GM23338 (cell line): ENCODE data around the gene VMP1. TPM values are rescaled to one million over a fixed set of nuclear protein-coding genes. Genes with fewer than 3 reads are reported as not detected.

Experiments
- ATAC-seq: fragments of 200-7000 bp; cut with Tn5 transposase; 3 replicates; pipeline ENCODE4 v1.9.1; 2020
- DNase-seq: peaks from one replicate; pipeline ENCODE4 v3.0.0-alpha.2; 2015; ENCODE audit warnings: low spot score
- H2AFZ ChIP-seq: fragments of 200-600 bp; sonication (generic); 2 replicates; pipeline ENCODE4 v1.8.0; 2016; ENCODE audit warnings: antibody characterized with exemption, mild to moderate bottlenecking, moderate library complexity
- H3F3A ChIP-seq: fragments of 200-600 bp; sonication (generic); replicated peaks from 2 replicates; pipeline ENCODE4 v1.8.0; 2017; ENCODE audit warnings: antibody characterized with exemption, mixed run types, low read depth
- H3K27ac ChIP-seq: fragments of 200-600 bp; sonication (generic); 2 replicates; pipeline ENCODE4 v1.6.1; 2016; ENCODE audit warnings: low read depth
- H3K27me3 ChIP-seq: fragments of 200-600 bp; sonication (generic); 2 replicates; pipeline ENCODE4 v1.8.0; 2016; ENCODE audit warnings: mild to moderate bottlenecking, mixed run types, moderate library complexity; ENCODE audit not compliant: insufficient read depth
- H3K36me3 ChIP-seq: fragments of 200-600 bp; sonication (generic); 2 replicates; pipeline ENCODE4 v1.8.0; 2016; ENCODE audit warnings: mild to moderate bottlenecking; ENCODE audit not compliant: insufficient read depth
- H3K4me1 ChIP-seq: fragments of 200-600 bp; sonication (generic); 2 replicates; pipeline ENCODE4 v1.8.0; 2016; ENCODE audit warnings: mild to moderate bottlenecking, moderate library complexity; ENCODE audit not compliant: insufficient read depth
- H3K4me2 ChIP-seq: fragments of 200-600 bp; sonication (generic); 2 replicates; pipeline ENCODE4 v1.7.1; 2017; ENCODE audit warnings: mixed run types
- H3K4me3 ChIP-seq: fragments of 200-600 bp; sonication (generic); 2 replicates; pipeline ENCODE4 v1.6.1; 2016; ENCODE audit warnings: mixed run types
- H3K79me2 ChIP-seq: fragments of 200-600 bp; sonication (generic); replicated peaks from 2 replicates; pipeline ENCODE4 v1.8.0; 2017; ENCODE audit warnings: mild to moderate bottlenecking; ENCODE audit not compliant: insufficient read depth
- H3K9me2 ChIP-seq: fragments of 200-600 bp; sonication (generic); 2 replicates; pipeline ENCODE4 v1.8.0; 2017; ENCODE audit not compliant: insufficient read depth
- H4K20me1 ChIP-seq: fragments of 200-600 bp; sonication (generic); replicated peaks from 2 replicates; pipeline ENCODE4 v1.8.0; 2017; ENCODE audit warnings: mild to moderate bottlenecking; ENCODE audit not compliant: insufficient read depth
- H3K27ac Mint-ChIP-seq: 2 replicates; pipeline ENCODE4 v1.8.0; 2020; ENCODE audit warnings: inconsistent platforms, mild to moderate bottlenecking, moderate library complexity, mixed read lengths
- H3K27me3 Mint-ChIP-seq: 3 replicates; pipeline ENCODE4 v1.8.0; 2022; ENCODE audit warnings: low read depth, mild to moderate bottlenecking, moderate library complexity, mixed read lengths, inconsistent platforms; ENCODE audit not compliant: insufficient read depth, poor library complexity
- H3K36me3 Mint-ChIP-seq: 3 replicates; pipeline ENCODE4 v1.8.0; 2021; ENCODE audit warnings: low read depth, mild to moderate bottlenecking, inconsistent platforms, moderate library complexity, mixed read lengths
- H3K4me1 Mint-ChIP-seq: 3 replicates; pipeline ENCODE4 v1.8.0; 2020; ENCODE audit warnings: mild to moderate bottlenecking, inconsistent platforms, mixed read lengths
- H3K4me3 Mint-ChIP-seq: 3 replicates; pipeline ENCODE4 v1.8.0; 2021; ENCODE audit warnings: moderate library complexity, mild to moderate bottlenecking, inconsistent platforms, mixed read lengths
- H3K9me3 Mint-ChIP-seq: 3 replicates; pipeline ENCODE4 v1.8.0; 2020; ENCODE audit warnings: moderate library complexity, mild to moderate bottlenecking, inconsistent platforms, mixed read lengths
- EZH2 ChIP-seq: fragments of 200-600 bp; sonication (generic); IDR thresholded peaks from one replicate; pipeline ENCODE4 v1.8.0; 2017; ENCODE audit warnings: antibody characterized with exemption, mild to moderate bottlenecking, low read depth; ENCODE audit not compliant: unreplicated experiment
- STAT1 ChIP-seq: IDR thresholded peaks from one replicate; pipeline ENCODE4 v1.6.1; 2016; ENCODE audit warnings: antibody characterized with exemption; ENCODE audit not compliant: unreplicated experiment
- ZNF331 ChIP-seq: fragments of 250-450 bp; sonication (Bioruptor Pico); IDR thresholded peaks from 2 replicates; pipeline ENCODE4 v1.5.0; 2020; ENCODE audit warnings: low read depth, mild to moderate bottlenecking, moderate library complexity
- polyA plus RNA-seq: library from polyadenylated mRNA; unstranded; fragments of >200 nt; fragmentation: Nextera tagmentation; extraction: Ambion mirVana; gene quantifications from 2 replicates; pipeline ENCODE4 v1.2.1, GENCODE V29; 2016
- total RNA-seq: library from RNA; depleted of rRNA; stranded (reverse); fragments of >200 nt; shearing (Covaris generic); gene quantifications from 2 replicates; pipeline ENCODE4 v1.2.3, GENCODE V29; 2014
- TF ChIP-seq, protein P1 (sequence below): IDR thresholded peaks from 2 replicates; pipeline ENCODE4 v1.6.1; 2016; ENCODE audit warnings: antibody characterized with exemption
- TF ChIP-seq, protein P2 (sequence below): IDR thresholded peaks from one replicate; pipeline ENCODE4 v1.6.1; 2018; ENCODE audit warnings: antibody characterized with exemption; ENCODE audit not compliant: unreplicated experiment
- TF ChIP-seq, protein P3 (sequence below): fragments of 250-450 bp; sonication (Bioruptor Pico); IDR thresholded peaks from 2 replicates; pipeline ENCODE4 v1.5.0; 2020; ENCODE audit warnings: mild to moderate bottlenecking, moderate library complexity

The VMP1 gene
- total and polyA plus RNA-seq, 2 experiments from 2014 or later: 70.1 to 112 TPM

DNA sequence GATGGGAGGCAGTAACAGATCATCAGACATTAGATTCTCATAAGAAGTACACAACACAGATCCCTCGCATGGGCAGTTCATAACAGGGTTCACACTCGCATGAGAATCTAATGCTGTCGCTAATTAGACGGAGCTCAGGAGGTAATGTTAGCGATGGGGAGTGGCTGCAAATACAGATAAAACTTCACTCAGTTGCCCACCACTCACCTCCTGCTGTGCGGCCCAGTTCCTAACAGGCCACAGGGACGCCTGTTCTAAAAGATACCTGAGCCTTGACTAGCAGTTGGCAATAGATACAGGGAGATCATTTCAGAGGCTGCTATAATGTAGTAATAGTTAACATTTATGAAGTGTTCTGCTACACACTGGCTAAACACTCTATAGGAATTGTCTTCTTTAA is 5.2 kb upstream of the VMP1 start:
- H3K27me3 ChIP-seq: no peaks in the 10 kb centered on the region
- no peak overlapping the region for H3K4me2 ChIP-seq
- DNase-seq (no peak), ATAC-seq (no peak)
- Mint-ChIP-seq H3K36me3 (peaks cover 61% of the 10 kb centered on the region), H3K9me3 (no peaks in the 10 kb centered on the region; the same call in 1 of the 3 replicates), H3K27me3 (peaks cover 8% of the 10 kb centered on the region), H3K4me3 (no peak overlapping the region), H3K27ac (no peak overlapping the region), H3K4me1 (peaks cover 29% of the 10 kb centered on the region)
- H3K79me2 ChIP-seq: peaks cover 98% of the 10 kb centered on the region
- H3K4me1 ChIP-seq: peaks cover 16% of the 10 kb centered on the region
- TF ChIP-seq, protein P1, sequence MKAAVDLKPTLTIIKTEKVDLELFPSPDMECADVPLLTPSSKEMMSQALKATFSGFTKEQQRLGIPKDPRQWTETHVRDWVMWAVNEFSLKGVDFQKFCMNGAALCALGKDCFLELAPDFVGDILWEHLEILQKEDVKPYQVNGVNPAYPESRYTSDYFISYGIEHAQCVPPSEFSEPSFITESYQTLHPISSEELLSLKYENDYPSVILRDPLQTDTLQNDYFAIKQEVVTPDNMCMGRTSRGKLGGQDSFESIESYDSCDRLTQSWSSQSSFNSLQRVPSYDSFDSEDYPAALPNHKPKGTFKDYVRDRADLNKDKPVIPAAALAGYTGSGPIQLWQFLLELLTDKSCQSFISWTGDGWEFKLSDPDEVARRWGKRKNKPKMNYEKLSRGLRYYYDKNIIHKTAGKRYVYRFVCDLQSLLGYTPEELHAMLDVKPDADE: no peak
- TF ChIP-seq STAT1 (no peak), EZH2 (no peak), ZNF331 (CRISPR knock-in tag) (no peak)
- TF ChIP-seq, protein P2, sequence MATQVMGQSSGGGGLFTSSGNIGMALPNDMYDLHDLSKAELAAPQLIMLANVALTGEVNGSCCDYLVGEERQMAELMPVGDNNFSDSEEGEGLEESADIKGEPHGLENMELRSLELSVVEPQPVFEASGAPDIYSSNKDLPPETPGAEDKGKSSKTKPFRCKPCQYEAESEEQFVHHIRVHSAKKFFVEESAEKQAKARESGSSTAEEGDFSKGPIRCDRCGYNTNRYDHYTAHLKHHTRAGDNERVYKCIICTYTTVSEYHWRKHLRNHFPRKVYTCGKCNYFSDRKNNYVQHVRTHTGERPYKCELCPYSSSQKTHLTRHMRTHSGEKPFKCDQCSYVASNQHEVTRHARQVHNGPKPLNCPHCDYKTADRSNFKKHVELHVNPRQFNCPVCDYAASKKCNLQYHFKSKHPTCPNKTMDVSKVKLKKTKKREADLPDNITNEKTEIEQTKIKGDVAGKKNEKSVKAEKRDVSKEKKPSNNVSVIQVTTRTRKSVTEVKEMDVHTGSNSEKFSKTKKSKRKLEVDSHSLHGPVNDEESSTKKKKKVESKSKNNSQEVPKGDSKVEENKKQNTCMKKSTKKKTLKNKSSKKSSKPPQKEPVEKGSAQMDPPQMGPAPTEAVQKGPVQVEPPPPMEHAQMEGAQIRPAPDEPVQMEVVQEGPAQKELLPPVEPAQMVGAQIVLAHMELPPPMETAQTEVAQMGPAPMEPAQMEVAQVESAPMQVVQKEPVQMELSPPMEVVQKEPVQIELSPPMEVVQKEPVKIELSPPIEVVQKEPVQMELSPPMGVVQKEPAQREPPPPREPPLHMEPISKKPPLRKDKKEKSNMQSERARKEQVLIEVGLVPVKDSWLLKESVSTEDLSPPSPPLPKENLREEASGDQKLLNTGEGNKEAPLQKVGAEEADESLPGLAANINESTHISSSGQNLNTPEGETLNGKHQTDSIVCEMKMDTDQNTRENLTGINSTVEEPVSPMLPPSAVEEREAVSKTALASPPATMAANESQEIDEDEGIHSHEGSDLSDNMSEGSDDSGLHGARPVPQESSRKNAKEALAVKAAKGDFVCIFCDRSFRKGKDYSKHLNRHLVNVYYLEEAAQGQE: no peak
- TF ChIP-seq, protein P3, sequence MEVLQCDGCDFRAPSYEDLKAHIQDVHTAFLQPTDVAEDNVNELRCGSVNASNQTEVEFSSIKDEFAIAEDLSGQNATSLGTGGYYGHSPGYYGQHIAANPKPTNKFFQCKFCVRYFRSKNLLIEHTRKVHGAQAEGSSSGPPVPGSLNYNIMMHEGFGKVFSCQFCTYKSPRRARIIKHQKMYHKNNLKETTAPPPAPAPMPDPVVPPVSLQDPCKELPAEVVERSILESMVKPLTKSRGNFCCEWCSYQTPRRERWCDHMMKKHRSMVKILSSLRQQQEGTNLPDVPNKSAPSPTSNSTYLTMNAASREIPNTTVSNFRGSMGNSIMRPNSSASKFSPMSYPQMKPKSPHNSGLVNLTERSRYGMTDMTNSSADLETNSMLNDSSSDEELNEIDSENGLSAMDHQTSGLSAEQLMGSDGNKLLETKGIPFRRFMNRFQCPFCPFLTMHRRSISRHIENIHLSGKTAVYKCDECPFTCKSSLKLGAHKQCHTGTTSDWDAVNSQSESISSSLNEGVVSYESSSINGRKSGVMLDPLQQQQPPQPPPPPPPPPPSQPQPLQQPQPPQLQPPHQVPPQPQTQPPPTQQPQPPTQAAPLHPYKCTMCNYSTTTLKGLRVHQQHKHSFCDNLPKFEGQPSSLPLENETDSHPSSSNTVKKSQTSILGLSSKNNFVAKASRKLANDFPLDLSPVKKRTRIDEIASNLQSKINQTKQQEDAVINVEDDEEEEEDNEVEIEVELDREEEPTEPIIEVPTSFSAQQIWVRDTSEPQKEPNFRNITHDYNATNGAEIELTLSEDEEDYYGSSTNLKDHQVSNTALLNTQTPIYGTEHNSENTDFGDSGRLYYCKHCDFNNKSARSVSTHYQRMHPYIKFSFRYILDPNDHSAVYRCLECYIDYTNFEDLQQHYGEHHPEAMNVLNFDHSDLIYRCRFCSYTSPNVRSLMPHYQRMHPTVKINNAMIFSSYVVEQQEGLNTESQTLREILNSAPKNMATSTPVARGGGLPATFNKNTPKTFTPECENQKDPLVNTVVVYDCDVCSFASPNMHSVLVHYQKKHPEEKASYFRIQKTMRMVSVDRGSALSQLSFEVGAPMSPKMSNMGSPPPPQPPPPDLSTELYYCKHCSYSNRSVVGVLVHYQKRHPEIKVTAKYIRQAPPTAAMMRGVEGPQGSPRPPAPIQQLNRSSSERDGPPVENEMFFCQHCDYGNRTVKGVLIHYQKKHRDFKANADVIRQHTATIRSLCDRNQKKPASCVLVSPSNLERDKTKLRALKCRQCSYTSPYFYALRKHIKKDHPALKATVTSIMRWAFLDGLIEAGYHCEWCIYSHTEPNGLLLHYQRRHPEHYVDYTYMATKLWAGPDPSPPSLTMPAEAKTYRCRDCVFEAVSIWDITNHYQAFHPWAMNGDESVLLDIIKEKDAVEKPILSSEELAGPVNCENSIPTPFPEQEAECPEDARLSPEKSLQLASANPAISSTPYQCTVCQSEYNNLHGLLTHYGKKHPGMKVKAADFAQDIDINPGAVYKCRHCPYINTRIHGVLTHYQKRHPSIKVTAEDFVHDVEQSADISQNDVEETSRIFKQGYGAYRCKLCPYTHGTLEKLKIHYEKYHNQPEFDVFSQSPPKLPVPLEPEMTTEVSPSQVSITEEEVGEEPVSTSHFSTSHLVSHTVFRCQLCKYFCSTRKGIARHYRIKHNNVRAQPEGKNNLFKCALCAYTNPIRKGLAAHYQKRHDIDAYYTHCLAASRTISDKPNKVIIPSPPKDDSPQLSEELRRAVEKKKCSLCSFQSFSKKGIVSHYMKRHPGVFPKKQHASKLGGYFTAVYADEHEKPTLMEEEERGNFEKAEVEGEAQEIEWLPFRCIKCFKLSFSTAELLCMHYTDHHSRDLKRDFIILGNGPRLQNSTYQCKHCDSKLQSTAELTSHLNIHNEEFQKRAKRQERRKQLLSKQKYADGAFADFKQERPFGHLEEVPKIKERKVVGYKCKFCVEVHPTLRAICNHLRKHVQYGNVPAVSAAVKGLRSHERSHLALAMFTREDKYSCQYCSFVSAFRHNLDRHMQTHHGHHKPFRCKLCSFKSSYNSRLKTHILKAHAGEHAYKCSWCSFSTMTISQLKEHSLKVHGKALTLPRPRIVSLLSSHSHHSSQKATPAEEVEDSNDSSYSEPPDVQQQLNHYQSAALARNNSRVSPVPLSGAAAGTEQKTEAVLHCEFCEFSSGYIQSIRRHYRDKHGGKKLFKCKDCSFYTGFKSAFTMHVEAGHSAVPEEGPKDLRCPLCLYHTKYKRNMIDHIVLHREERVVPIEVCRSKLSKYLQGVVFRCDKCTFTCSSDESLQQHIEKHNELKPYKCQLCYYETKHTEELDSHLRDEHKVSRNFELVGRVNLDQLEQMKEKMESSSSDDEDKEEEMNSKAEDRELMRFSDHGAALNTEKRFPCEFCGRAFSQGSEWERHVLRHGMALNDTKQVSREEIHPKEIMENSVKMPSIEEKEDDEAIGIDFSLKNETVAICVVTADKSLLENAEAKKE (CRISPR knock-in tag): no peak
- no peaks in the 10 kb centered on the region for H3K9me2 ChIP-seq
- H3K27ac ChIP-seq: no peak overlapping the region
- no peak overlapping the region for H2AFZ ChIP-seq
- H3K36me3 ChIP-seq: peaks cover 17% of the 10 kb centered on the region; the same call in 1 of the 2 replicates
- peaks cover 77% of the 10 kb centered on the region for H4K20me1 ChIP-seq
- H3F3A ChIP-seq: peaks cover 13% of the 10 kb centered on the region; the same call in 1 of the 2 replicates
- no peak overlapping the region for H3K4me3 ChIP-seq
